ENCODE data around the gene NCOA5.

The NCOA5 gene

GRCh38 chr20:46084805-46085178, 5.0 kb downstream of the NCOA5 start:
- DNase-seq (ENCODE audit: low read depth): no peak
- TF ChIP-seq MAX (IDR thresholded peaks at IDR 0.05; ENCODE audit: low read depth, low read length): no peak
- no peak for TF ChIP-seq POLR2A (IDR thresholded peaks at IDR 0.05; ENCODE audit: extremely low read depth, insufficient read length)
- TF ChIP-seq CTCF (IDR thresholded peaks at IDR 0.05; ENCODE audit: low read depth, low read length): no peak
- no peak for TF ChIP-seq MYC (IDR thresholded peaks at IDR 0.05; ENCODE audit: low read depth, low read length)
- no peak overlapping the region for H3K4me3 ChIP-seq (ENCODE audit: low read depth, low read length)

- no peak for TF ChIP-seq POLR2A (IDR thresholded peaks at IDR 0.05; ENCODE audit: extremely low read depth, insufficient read length)
- TF ChIP-seq MYC (IDR thresholded peaks at IDR 0.05; ENCODE audit: low read depth, low read length): no peak
- no peak for TF ChIP-seq CTCF (IDR thresholded peaks at IDR 0.05; ENCODE audit: low read depth, low read length)
- TF ChIP-seq MAX (IDR thresholded peaks at IDR 0.05; ENCODE audit: low read depth, low read length): no peak
- DNase-seq (ENCODE audit: low read depth): no peak
- H3K4me3 ChIP-seq (ENCODE audit: low read depth, low read length): no peak overlapping the region
Observed at GRCh38 chr20:46083531-46084061, 6.2 kb downstream of the NCOA5 start.

- no peak for TF ChIP-seq MAX (IDR thresholded peaks at IDR 0.05; ENCODE audit: low read depth, low read length)
- no peak for TF ChIP-seq MYC (IDR thresholded peaks at IDR 0.05; ENCODE audit: low read depth, low read length)
- no peak for TF ChIP-seq CTCF (IDR thresholded peaks at IDR 0.05; ENCODE audit: low read depth, low read length)
- no peak for TF ChIP-seq POLR2A (IDR thresholded peaks at IDR 0.05; ENCODE audit: extremely low read depth, insufficient read length)
- DNase-seq (ENCODE audit: low read depth): no peak
- no peak overlapping the region for H3K4me3 ChIP-seq (ENCODE audit: low read depth, low read length)
Observed at GRCh38 chr20:46083101-46083500, 6.7 kb downstream of the NCOA5 start.

- no peak for DNase-seq (ENCODE audit: low read depth)
- no peak overlapping the region for H3K4me3 ChIP-seq (ENCODE audit: low read depth, low read length)
- TF ChIP-seq POLR2A (IDR thresholded peaks at IDR 0.05; ENCODE audit: extremely low read depth, insufficient read length) (no peak), CTCF (IDR thresholded peaks at IDR 0.05; ENCODE audit: low read depth, low read length) (no peak), MAX (IDR thresholded peaks at IDR 0.05; ENCODE audit: low read depth, low read length) (no peak), MYC (IDR thresholded peaks at IDR 0.05; ENCODE audit: low read depth, low read length) (no peak)
Observed at GRCh38 chr20:46081074-46081473, 8.7 kb downstream of the NCOA5 start.

GRCh38 chr20:46078954-46079353, 10.8 kb downstream of the NCOA5 start:
- no peak overlapping the region for H3K4me3 ChIP-seq (ENCODE audit: low read depth, low read length)
- TF ChIP-seq CTCF (IDR thresholded peaks at IDR 0.05; ENCODE audit: low read depth, low read length) (no peak), MAX (IDR thresholded peaks at IDR 0.05; ENCODE audit: low read depth, low read length) (no peak), POLR2A (IDR thresholded peaks at IDR 0.05; ENCODE audit: extremely low read depth, insufficient read length) (no peak), MYC (IDR thresholded peaks at IDR 0.05; ENCODE audit: low read depth, low read length) (no peak)
- no peak for DNase-seq (ENCODE audit: low read depth)
